Breast epithelium (tissue), 4 donors: ENCODE results near the gene PLD5. TPM values are rescaled to one million over a fixed set of nuclear protein-coding genes. Genes with fewer than 3 reads are reported as not detected.
"Not testable (repeated sequence)": the region's sequence is repeated elsewhere in the genome, so short reads cannot be mapped to it uniquely, and the experiment has no call there.

Experiments
- DNase-seq, 2 donors: peaks; one replicate each; pipeline ENCODE4 v3.0.0-alpha.2; 2019; ENCODE audit warnings: low spot score in 2 of 2
- H3K27ac ChIP-seq, 2 donors: fragments of 200-600 bp; sonication (generic) in 1 of 2; one replicate each; pipeline ENCODE4 v1.5.1; 2016 to 2019; ENCODE audit warnings: mild to moderate bottlenecking in 1 of 2
- H3K27me3 ChIP-seq, 2 donors: fragments of 200-600 bp; sonication (generic) in 1 of 2; one replicate each; pipeline versions ENCODE4 v1.5.1 to v1.6.0; 2017 to 2019; ENCODE audit warnings: control low read depth in 1 of 2, mild to moderate bottlenecking in 1 of 2
- H3K36me3 ChIP-seq: fragments of 200-600 bp; one replicate; pipeline ENCODE4 v1.5.1; 2019
- H3K4me1 ChIP-seq, 2 donors: fragments of 200-600 bp; sonication (generic); one replicate each; pipeline ENCODE4 v1.5.1; 2016 to 2019; ENCODE audit warnings: control low read depth in 1 of 2
- H3K4me3 ChIP-seq, 3 donors: fragments of 200-600 bp; sonication (generic); 1 replicate in 2 of 3; 2 replicates in 1 of 3; pipeline ENCODE4 v1.5.1; 2016 to 2019; ENCODE audit warnings: mild to moderate bottlenecking in 3 of 3, moderate library complexity in 2 of 3
- H3K9me3 ChIP-seq, 2 donors: fragments of 200-600 bp; sonication (generic) in 1 of 2; one replicate each; pipeline ENCODE4 v1.5.1; 2016 to 2019; ENCODE audit warnings: control low read depth in 1 of 2
- POLR2A ChIP-seq: fragments of 450-650 bp; IDR thresholded peaks from one replicate; pipeline ENCODE4 v1.6.1; 2016; ENCODE audit warnings: antibody characterized with exemption, mild to moderate bottlenecking, moderate library complexity
- POLR2AphosphoS5 ChIP-seq, 3 donors: sonication (generic); formaldehyde crosslinking; IDR thresholded peaks; one replicate each; pipeline ENCODE4 v1.6.1; 2017; ENCODE audit warnings: antibody characterized with exemption in 3 of 3
- intact Hi-C: fragments of 100-400 bp; cut with DNase I; formaldehyde crosslinking; loops from one replicate; pipeline ENCODE4 v1.15.1; 2023; ENCODE audit warnings: low total_unique reads
- total RNA-seq, 3 donors: library from RNA; depleted of rRNA; stranded (reverse); fragments of >200 nt; gene quantifications; one replicate each; pipeline ENCODE4 v1.1.0, GENCODE V29; 2016
- TF ChIP-seq, protein P1 (sequence below), 3 donors: fragments of 450-650 bp; IDR thresholded peaks; one replicate each; pipeline ENCODE4 v1.5.1; 2016 to 2017; ENCODE audit warnings: antibody characterized with exemption in 3 of 3, mild to moderate bottlenecking in 3 of 3, moderate library complexity in 3 of 3

PLD5 gene
- total RNA-seq, 3 donors from 2014 or later, result 0.32 to 0.98 (median 0.44) TPM

DNA sequence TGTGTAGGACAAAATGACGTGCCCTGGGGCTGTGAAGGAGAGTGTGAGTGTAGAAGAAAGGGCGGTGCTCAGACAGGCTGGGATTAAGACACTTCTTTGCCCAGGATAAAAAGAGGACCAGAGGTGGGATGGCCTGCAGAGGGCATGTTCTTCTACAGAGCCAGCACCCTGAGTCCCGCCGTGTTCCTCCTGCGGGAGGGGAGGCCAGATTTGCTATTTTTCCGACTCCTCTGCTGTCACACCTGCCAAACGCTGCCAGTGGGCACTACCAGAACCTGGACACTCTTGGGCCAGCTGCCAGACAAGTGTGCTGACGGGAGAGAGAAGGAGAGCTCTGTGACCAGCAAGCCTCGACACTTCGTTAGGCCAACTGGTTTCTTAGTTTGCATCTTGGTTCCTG, 206.4 kb downstream of the PLD5 start:
- no peaks in the 10 kb centered on the region for H3K27me3 ChIP-seq
- TF ChIP-seq POLR2A (no peak), POLR2AphosphoS5 (IDR thresholded peaks at IDR 0.05) (no peak)
- TF ChIP-seq, protein P1, sequence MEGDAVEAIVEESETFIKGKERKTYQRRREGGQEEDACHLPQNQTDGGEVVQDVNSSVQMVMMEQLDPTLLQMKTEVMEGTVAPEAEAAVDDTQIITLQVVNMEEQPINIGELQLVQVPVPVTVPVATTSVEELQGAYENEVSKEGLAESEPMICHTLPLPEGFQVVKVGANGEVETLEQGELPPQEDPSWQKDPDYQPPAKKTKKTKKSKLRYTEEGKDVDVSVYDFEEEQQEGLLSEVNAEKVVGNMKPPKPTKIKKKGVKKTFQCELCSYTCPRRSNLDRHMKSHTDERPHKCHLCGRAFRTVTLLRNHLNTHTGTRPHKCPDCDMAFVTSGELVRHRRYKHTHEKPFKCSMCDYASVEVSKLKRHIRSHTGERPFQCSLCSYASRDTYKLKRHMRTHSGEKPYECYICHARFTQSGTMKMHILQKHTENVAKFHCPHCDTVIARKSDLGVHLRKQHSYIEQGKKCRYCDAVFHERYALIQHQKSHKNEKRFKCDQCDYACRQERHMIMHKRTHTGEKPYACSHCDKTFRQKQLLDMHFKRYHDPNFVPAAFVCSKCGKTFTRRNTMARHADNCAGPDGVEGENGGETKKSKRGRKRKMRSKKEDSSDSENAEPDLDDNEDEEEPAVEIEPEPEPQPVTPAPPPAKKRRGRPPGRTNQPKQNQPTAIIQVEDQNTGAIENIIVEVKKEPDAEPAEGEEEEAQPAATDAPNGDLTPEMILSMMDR (IDR thresholded peaks at IDR 0.05), result no peak
- no peak overlapping the region for H3K4me3 ChIP-seq
- no peaks in the 10 kb centered on the region for H3K9me3 ChIP-seq
- H3K4me1 ChIP-seq, result no peaks in the 10 kb centered on the region
- intact Hi-C loops, result no loop called here
- H3K36me3 ChIP-seq, result no peaks in the 10 kb centered on the region
- no peak for DNase-seq
- H3K27ac ChIP-seq, result no peak overlapping the region

DNA sequence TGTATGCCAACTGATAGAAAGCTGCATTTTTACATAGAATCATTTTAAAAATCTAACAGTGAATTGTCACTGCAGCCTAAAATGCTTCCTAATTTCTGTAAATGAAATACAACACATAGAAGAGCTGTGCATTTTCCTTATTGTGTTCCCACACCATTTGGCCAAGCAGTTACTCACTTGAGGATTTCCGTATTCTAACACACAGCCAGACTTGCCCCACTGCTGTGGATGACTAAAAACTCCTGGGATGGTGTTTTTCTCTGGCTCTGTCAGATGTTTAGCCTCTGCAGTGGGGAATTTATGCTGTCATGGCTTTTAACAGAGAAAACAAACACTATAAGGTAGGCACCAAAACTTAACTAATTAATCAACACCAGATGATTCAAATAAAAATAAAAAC, 209.6 kb downstream of the PLD5 start:
- H3K27me3 ChIP-seq, H3K4me3 ChIP-seq, intact Hi-C loops, H3K9me3 ChIP-seq, H3K4me1 ChIP-seq, H3K36me3 ChIP-seq, H3K27ac ChIP-seq, DNase-seq: not testable (repeated sequence)

DNA sequence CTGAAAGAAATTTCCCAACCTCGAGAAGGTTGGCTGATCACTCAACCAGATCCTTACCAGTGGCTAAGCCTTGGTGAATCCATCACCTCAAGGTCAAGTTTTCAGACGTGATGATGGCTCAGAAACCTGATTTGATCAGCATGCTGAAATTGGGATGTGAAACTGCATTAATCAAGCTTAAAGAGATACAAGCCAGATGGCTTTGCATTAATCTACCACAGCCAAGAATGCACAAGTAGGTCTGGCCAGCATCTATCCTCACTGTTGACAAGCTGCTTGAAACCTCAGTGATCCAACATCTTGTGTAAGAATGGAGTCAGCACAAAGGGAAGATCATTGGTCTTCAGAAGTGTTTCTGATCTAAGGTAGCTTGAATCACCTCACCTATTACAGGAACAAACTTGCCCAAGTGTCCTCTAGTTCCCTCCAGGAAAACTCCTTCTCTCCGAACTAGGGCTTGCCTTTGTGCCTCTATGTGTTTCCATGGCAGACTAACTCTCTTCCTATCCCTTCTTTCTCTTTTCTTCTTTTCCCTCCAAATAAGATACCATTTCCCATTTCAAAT, 210.3 kb downstream of the PLD5 start:
- DNase-seq, intact Hi-C loops, H3K27me3 ChIP-seq, H3K27ac ChIP-seq, H3K4me3 ChIP-seq, H3K4me1 ChIP-seq, H3K36me3 ChIP-seq, H3K9me3 ChIP-seq: not testable (repeated sequence)

DNA sequence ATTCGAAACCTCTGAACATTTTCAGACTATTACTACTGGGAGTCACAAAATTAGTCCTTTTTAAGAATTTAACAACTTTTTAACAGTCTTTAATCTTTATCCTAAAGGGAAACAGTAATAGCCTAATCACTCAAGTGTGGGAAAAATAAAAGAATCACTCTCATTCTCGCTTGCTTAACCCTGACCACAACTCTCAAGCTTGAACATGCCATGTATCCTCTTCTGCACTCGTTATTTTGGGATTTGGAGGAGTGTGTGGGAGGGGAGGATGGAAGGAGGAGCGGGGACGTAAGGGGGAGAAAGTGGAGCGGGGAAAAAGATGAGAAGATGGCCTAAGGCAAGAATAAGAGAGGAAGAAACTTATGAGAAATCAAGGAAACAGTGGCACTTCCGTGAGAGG, 215.8 kb downstream of the PLD5 start:
- H3K27ac ChIP-seq, H3K4me1 ChIP-seq, H3K9me3 ChIP-seq, DNase-seq, H3K27me3 ChIP-seq, H3K4me3 ChIP-seq, intact Hi-C loops, H3K36me3 ChIP-seq: not testable (repeated sequence)

DNA sequence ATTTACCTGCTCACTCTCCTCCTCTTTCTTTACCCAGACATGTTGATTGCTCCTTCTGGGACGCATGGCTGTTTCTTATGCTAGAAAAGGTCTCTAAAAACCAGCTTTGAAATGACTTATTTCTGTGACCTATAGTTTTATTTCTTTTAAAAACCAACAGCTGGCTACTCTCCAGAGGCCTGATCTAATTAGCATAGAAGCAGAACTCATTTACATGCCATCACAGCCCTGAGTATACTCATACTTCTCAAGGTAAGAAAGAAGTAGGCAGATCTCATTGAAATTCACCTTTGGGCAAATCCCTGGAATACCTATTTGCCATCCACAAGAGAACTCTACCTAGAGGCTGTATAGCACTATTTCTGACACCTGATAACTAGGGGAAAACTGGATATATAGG, 230.7 kb downstream of the PLD5 start:
- intact Hi-C loops, H3K27ac ChIP-seq, DNase-seq, H3K27me3 ChIP-seq, H3K4me1 ChIP-seq, H3K4me3 ChIP-seq, H3K9me3 ChIP-seq, H3K36me3 ChIP-seq: not testable (repeated sequence)

DNA sequence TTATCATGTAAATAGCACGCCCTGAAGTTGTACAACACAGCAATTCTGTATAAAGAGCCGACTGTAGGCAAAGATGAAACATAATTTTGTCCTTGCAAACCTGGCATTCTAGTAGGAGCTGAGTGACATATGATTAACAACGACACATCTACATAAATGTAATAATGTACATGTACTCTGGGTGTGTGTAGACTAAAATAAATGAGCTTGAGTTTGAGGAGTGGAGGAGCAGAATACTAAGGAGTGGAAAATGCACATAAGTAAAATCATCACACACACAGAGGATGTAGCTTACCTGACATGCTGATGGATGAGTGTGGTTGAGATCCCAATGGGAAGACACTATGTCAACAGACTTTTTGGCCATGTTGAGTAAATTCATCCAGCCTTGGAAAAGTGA, 236.4 kb downstream of the PLD5 start:
- H3K4me3 ChIP-seq, DNase-seq, H3K27me3 ChIP-seq, H3K9me3 ChIP-seq, H3K27ac ChIP-seq, H3K36me3 ChIP-seq, intact Hi-C loops, H3K4me1 ChIP-seq: not testable (repeated sequence)

DNA sequence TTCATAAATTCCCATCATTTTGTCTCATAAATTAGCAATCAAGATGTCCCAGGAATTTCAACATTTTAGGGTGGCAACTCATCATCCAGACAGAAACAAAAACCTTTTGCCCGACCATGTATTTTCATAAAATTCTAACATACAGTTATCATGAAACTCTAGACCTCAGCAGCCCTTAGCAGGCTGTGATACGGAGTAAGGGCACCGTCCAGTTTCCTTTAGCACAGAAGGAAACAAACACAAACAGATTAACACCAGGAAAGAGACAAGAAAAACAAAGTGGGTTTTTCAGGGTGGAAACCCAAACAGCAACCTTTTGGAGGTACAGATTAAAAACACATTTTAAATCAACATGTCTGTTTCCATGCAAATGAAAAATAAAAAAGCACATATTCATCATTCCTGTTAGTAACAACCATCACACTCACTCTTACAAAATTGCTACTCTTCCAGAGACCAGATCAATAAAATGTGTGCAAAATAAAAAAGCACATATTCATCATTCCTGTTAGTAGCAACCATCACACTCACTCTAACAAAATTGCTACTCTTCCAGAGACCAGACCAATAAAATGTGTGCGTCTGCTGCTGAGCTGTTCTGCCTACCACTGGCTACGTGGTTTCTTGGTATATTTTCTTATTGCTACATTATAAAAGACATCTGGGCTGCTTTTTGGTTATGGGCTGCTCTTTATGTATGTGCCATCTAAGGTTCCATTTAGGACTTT, 241.6 kb downstream of the PLD5 start:
- H3K27me3 ChIP-seq, H3K4me1 ChIP-seq, DNase-seq, H3K4me3 ChIP-seq, intact Hi-C loops, H3K9me3 ChIP-seq, H3K27ac ChIP-seq, H3K36me3 ChIP-seq: not testable (repeated sequence)

DNA sequence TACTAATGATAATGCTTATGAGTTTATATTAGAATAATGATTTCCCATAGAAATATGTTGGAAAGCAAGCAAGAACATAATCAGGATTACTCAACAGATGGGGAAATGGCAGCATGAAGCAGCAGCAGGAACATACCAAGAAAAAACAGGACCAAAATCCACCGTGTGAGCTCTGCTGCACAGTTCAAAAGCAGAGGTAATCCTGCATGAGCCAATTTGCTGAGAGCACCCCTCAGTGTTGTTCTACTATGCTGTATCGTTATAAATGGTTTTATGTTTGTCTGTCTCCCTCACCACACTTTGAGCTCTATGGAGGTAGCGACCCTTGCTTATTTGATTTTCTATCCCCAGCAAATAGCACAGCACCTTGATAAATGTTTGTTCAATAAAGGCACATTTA, 246.1 kb downstream of the PLD5 start:
- not testable (repeated sequence) for H3K4me3 ChIP-seq, H3K27ac ChIP-seq, DNase-seq, H3K36me3 ChIP-seq, H3K9me3 ChIP-seq, H3K27me3 ChIP-seq, H3K4me1 ChIP-seq
- intact Hi-C loops, result loop anchor here (10.0 kb wide), 1 partner anchor 306 kb away; no protein-coding TSS in a partner anchor

DNA sequence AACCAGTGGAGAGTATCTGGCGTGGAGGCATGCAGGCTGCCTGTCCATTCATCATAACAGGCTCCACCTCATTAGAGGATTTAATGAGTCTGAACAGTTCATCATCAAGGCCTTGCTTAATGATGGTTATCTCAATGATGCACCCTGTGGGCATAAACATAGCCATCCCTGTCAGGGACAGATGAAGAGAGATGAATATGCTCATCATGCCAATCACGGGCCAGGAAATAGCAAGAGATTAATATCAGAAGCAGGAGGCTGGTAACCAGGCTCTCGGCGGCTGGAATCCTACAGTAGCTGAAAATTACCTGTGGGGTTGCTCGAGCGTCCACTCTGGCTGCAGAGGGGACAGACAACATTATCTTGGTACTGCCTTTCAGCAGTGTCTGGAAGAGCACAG, 247.7 kb downstream of the PLD5 start:
- not testable (repeated sequence) for H3K36me3 ChIP-seq, H3K4me1 ChIP-seq, DNase-seq, H3K4me3 ChIP-seq, H3K27me3 ChIP-seq, H3K9me3 ChIP-seq, H3K27ac ChIP-seq
- intact Hi-C loops, result loop anchor here (10.0 kb wide), 1 partner anchor 308 kb away; no protein-coding TSS in a partner anchor

DNA sequence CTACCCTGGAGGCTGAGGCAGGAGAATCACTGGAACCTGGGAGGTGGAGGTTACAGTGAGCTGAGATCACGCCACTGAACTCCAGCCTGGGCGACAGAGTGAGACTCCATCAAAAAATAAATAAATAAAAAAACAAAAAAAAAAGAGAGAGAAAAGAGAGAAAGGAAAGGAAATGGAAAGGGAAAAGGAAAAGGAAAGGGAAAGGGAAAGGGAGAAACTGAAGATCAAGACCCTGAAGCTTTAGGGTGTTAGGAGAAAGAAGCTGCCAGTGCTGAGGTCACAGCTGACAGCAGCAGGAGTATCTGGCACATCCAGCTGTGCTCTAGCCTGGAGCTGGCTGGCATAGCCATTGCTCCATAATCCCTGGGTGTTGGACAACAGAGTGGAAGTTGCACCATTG, 257.5 kb downstream of the PLD5 start:
- H3K27ac ChIP-seq, H3K4me1 ChIP-seq, intact Hi-C loops, H3K36me3 ChIP-seq, H3K9me3 ChIP-seq, DNase-seq, H3K4me3 ChIP-seq, H3K27me3 ChIP-seq: not testable (repeated sequence)

DNA sequence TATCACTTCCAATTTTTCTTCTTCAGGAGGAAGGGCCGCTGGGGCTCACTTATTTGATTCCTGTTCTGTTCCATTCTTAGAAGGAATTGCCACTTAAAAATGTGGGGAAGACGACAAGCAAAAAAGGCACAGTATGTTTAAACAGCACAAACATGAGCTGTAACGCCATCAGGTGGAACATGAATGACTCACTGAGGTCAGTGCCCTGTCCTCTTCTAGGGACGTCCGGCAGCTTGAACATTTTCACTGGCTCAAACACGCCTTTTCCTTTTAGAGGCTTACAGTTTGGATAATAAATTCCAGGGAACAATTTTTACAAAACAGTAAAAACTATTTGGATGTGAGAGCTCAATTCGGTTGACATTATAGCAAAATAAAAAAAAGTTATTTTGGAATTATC, 260.1 kb downstream of the PLD5 start:
- DNase-seq, intact Hi-C loops, H3K27ac ChIP-seq, H3K4me1 ChIP-seq, H3K36me3 ChIP-seq, H3K4me3 ChIP-seq, H3K27me3 ChIP-seq, H3K9me3 ChIP-seq: not testable (repeated sequence)
